Activated B cell treated with CpG ODN at 0.5 μM for 24 hours (primary cell): Measurements from ENCODE around the gene NRF1. TPM values are rescaled to one million over a fixed set of nuclear protein-coding genes. Genes with fewer than 3 reads are reported as not detected.

Experiments
- ATAC-seq: fragments of 200-7000 bp; cut with Tn5 transposase; one replicate; pipeline ENCODE4 v1.10.0; 2021; ENCODE audit warnings: low read depth, mild to moderate bottlenecking, moderate library complexity
- CTCF ChIA-PET: fragments of 350-600 bp; sonication (Branson Sonifier 250); formaldehyde crosslinking; loops from one replicate; lab custom pipeline; 2021; ENCODE audit warnings: antibody characterized with exemption; lab: Charles Lee
- POLR2A ChIA-PET: fragments of 350-600 bp; sonication (Branson Sonifier 250); formaldehyde crosslinking; loops from one replicate; lab custom pipeline; 2021; ENCODE audit warnings: antibody characterized with exemption; lab: Charles Lee
- DNase-seq: peaks from one replicate; pipeline ENCODE4 v3.0.0; 2022
- H3K27ac Mint-ChIP-seq: one replicate; pipeline ENCODE4 v1.8.0; 2020; ENCODE audit warnings: mixed read lengths
- H3K27me3 Mint-ChIP-seq: one replicate; pipeline ENCODE4 v1.8.0; 2021; ENCODE audit warnings: mixed read lengths
- H3K36me3 Mint-ChIP-seq: one replicate; pipeline ENCODE4 v1.8.0; 2021; ENCODE audit warnings: low read depth, mixed read lengths
- H3K4me1 Mint-ChIP-seq: one replicate; pipeline ENCODE4 v1.8.0; 2021; ENCODE audit warnings: mixed read lengths
- H3K4me3 Mint-ChIP-seq: one replicate; pipeline ENCODE4 v1.8.0; 2020; ENCODE audit warnings: mild to moderate bottlenecking, mixed read lengths
- H3K9me3 Mint-ChIP-seq: one replicate; pipeline ENCODE4 v1.8.0; 2020; ENCODE audit warnings: mixed read lengths
- CTCF ChIP-seq: fragments of 200-600 bp; IDR thresholded peaks from one replicate; pipeline ENCODE4 v1.8.0; 2022; ENCODE audit warnings: antibody characterized with exemption, mild to moderate bottlenecking
- intact Hi-C: fragments of 100-400 bp; cut with micrococcal nuclease; formaldehyde crosslinking; loops from one replicate; pipeline ENCODE4 v1.15.1; 2024
- total RNA-seq: library from RNA; stranded (reverse); gene quantifications from 2 replicates; pipeline ENCODE4 v1.2.3, GENCODE V29; 2022

The NRF1 gene
- total RNA-seq, 1 donor from 2014 or later: 27.4 TPM

- intact Hi-C loops: no loop called here
- Mint-ChIP-seq H3K27ac (no peak overlapping the region), H3K9me3 (no peaks in the 10 kb centered on the region), H3K4me3 (no peak overlapping the region), H3K27me3 (no peaks in the 10 kb centered on the region), H3K4me1 (no peaks in the 10 kb centered on the region), H3K36me3 (peaks cover 66% of the 10 kb centered on the region)
- TF ChIP-seq CTCF: no peak
- ChIA-PET CTCF (no interaction called here), POLR2A (no interaction called here)
- DNase-seq: no peak
- no peak for ATAC-seq
These were observed 127.9 kb downstream of the NRF1 start for GRCh38 chr7:129739427-129739826.

GRCh38 chr7:129740574-129741410, 129.3 kb downstream of the NRF1 start:
- POLR2A ChIA-PET: interaction anchor here (1.0 kb wide), 1 partner anchor 269 kb away, joined by 4 read pairs; no protein-coding TSS in a partner anchor
- no peak for TF ChIP-seq CTCF
- CTCF ChIA-PET: interaction anchor here (1.0 kb wide), 1 partner anchor 373 kb away, joined by 3 read pairs; no protein-coding TSS in a partner anchor
- H3K4me3 Mint-ChIP-seq: no peak overlapping the region
- H3K36me3 Mint-ChIP-seq: peaks cover 63% of the 10 kb centered on the region
- no peak overlapping the region for H3K27ac Mint-ChIP-seq
- H3K4me1 Mint-ChIP-seq: no peaks in the 10 kb centered on the region
- ATAC-seq: no peak
- no peak for DNase-seq
- H3K27me3 Mint-ChIP-seq: no peaks in the 10 kb centered on the region
- intact Hi-C loops: no loop called here
- no peaks in the 10 kb centered on the region for H3K9me3 Mint-ChIP-seq

GRCh38 chr7:129741743-129742213, 130.3 kb downstream of the NRF1 start:
- ATAC-seq (no peak), DNase-seq (no peak)
- H3K27me3 Mint-ChIP-seq: no peaks in the 10 kb centered on the region
- TF ChIP-seq CTCF: no peak
- ChIA-PET CTCF (no interaction called here), POLR2A (no interaction called here)
- H3K27ac Mint-ChIP-seq: no peak overlapping the region
- no peaks in the 10 kb centered on the region for H3K4me1 Mint-ChIP-seq
- no peaks in the 10 kb centered on the region for H3K9me3 Mint-ChIP-seq
- intact Hi-C loops: no loop called here
- no peak overlapping the region for H3K4me3 Mint-ChIP-seq
- peaks cover 67% of the 10 kb centered on the region for H3K36me3 Mint-ChIP-seq

- Mint-ChIP-seq H3K27ac (no peak overlapping the region), H3K4me3 (no peak overlapping the region), H3K9me3 (no peaks in the 10 kb centered on the region), H3K36me3 (peaks cover 67% of the 10 kb centered on the region), H3K27me3 (no peaks in the 10 kb centered on the region), H3K4me1 (no peaks in the 10 kb centered on the region)
- intact Hi-C loops: no loop called here
- no peak for TF ChIP-seq CTCF
- POLR2A ChIA-PET: no interaction called here
- ATAC-seq (no peak), DNase-seq (no peak)
- CTCF ChIA-PET: no interaction called here
These were observed 130.7 kb downstream of the NRF1 start for GRCh38 chr7:129742256-129742655.

GRCh38 chr7:129746857-129747529, 135.5 kb downstream of the NRF1 start:
- POLR2A ChIA-PET: no interaction called here
- H3K4me3 Mint-ChIP-seq: no peak overlapping the region
- no peaks in the 10 kb centered on the region for H3K9me3 Mint-ChIP-seq
- peaks cover 66% of the 10 kb centered on the region for H3K36me3 Mint-ChIP-seq
- TF ChIP-seq CTCF: no peak
- H3K27me3 Mint-ChIP-seq: no peaks in the 10 kb centered on the region
- no peak for ATAC-seq
- no peaks in the 10 kb centered on the region for H3K4me1 Mint-ChIP-seq
- CTCF ChIA-PET: no interaction called here
- intact Hi-C loops: no loop called here
- no peak for DNase-seq
- no peak overlapping the region for H3K27ac Mint-ChIP-seq
